ENCODE data around the gene FGL2.

DNA sequence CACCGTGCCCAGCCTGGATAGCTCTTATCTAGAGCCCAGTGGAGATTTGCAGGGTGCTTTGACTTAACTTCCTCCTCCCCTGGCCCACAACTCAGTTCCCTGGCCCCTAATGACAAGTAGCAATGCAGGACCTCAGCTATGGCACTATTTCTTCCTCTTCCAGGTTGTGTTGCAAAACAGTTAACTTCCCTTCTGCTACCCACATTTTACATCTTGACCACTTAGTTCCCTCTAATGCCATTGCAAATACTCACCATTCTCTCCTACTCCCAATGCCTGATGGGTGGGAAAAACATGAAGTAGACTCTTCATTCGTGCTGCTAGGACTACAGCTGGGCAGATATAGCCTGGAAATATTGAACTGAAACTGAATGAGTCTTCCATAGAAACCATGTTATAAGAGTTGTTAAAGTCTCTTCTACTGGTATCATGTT is 39.1 kb upstream of the FGL2 start:
- TF ChIP-seq, protein P1, sequence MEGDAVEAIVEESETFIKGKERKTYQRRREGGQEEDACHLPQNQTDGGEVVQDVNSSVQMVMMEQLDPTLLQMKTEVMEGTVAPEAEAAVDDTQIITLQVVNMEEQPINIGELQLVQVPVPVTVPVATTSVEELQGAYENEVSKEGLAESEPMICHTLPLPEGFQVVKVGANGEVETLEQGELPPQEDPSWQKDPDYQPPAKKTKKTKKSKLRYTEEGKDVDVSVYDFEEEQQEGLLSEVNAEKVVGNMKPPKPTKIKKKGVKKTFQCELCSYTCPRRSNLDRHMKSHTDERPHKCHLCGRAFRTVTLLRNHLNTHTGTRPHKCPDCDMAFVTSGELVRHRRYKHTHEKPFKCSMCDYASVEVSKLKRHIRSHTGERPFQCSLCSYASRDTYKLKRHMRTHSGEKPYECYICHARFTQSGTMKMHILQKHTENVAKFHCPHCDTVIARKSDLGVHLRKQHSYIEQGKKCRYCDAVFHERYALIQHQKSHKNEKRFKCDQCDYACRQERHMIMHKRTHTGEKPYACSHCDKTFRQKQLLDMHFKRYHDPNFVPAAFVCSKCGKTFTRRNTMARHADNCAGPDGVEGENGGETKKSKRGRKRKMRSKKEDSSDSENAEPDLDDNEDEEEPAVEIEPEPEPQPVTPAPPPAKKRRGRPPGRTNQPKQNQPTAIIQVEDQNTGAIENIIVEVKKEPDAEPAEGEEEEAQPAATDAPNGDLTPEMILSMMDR (IDR thresholded peaks at IDR 0.05): no peak
- no peak for TF ChIP-seq POLR2A (IDR thresholded peaks at IDR 0.05)
